ENCODE data around the gene WAS. TPM values are rescaled to one million over a fixed set of nuclear protein-coding genes. Genes with fewer than 3 reads are reported as not detected.

Gene WAS
- total and polyA plus RNA-seq, 2 of the 8 experiments (the other 6 are each of a cell fraction or from before 2014, with no cell fraction given), result 0.63 to 0.65 TPM

DNA sequence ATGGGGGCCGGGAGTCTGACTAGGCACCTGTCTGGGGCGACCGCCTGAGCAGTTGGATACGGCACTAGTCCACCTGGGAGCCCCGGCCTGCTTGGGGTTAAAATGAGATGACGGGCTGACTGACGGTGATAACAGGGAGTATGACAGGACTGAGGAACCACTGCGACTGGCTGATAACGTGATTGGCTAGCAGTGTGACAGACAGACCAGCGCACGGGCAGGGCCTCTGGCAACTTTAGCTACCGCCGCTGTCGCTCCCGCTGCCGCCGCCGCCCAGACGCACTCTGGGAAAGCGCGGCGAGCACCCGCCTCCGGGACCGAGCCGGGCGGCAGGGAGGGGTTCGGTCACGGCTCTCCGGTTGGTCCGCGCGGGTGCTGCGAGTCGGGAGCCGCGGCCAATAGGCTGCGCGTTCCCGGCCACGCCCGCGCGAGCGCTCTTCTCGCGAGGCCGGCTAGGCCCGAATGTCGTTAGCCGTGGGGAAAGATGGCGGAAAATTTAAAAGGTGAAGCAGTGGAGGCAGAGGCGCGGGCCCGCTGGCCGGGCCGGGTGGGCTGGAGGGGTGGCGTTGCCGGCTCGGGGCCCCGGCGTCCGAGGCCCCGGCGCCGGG lies 12.8 kb downstream of the WAS start, which contains the start of gene SUV39H1 (continued):
- TF ChIP-seq, protein P1, sequence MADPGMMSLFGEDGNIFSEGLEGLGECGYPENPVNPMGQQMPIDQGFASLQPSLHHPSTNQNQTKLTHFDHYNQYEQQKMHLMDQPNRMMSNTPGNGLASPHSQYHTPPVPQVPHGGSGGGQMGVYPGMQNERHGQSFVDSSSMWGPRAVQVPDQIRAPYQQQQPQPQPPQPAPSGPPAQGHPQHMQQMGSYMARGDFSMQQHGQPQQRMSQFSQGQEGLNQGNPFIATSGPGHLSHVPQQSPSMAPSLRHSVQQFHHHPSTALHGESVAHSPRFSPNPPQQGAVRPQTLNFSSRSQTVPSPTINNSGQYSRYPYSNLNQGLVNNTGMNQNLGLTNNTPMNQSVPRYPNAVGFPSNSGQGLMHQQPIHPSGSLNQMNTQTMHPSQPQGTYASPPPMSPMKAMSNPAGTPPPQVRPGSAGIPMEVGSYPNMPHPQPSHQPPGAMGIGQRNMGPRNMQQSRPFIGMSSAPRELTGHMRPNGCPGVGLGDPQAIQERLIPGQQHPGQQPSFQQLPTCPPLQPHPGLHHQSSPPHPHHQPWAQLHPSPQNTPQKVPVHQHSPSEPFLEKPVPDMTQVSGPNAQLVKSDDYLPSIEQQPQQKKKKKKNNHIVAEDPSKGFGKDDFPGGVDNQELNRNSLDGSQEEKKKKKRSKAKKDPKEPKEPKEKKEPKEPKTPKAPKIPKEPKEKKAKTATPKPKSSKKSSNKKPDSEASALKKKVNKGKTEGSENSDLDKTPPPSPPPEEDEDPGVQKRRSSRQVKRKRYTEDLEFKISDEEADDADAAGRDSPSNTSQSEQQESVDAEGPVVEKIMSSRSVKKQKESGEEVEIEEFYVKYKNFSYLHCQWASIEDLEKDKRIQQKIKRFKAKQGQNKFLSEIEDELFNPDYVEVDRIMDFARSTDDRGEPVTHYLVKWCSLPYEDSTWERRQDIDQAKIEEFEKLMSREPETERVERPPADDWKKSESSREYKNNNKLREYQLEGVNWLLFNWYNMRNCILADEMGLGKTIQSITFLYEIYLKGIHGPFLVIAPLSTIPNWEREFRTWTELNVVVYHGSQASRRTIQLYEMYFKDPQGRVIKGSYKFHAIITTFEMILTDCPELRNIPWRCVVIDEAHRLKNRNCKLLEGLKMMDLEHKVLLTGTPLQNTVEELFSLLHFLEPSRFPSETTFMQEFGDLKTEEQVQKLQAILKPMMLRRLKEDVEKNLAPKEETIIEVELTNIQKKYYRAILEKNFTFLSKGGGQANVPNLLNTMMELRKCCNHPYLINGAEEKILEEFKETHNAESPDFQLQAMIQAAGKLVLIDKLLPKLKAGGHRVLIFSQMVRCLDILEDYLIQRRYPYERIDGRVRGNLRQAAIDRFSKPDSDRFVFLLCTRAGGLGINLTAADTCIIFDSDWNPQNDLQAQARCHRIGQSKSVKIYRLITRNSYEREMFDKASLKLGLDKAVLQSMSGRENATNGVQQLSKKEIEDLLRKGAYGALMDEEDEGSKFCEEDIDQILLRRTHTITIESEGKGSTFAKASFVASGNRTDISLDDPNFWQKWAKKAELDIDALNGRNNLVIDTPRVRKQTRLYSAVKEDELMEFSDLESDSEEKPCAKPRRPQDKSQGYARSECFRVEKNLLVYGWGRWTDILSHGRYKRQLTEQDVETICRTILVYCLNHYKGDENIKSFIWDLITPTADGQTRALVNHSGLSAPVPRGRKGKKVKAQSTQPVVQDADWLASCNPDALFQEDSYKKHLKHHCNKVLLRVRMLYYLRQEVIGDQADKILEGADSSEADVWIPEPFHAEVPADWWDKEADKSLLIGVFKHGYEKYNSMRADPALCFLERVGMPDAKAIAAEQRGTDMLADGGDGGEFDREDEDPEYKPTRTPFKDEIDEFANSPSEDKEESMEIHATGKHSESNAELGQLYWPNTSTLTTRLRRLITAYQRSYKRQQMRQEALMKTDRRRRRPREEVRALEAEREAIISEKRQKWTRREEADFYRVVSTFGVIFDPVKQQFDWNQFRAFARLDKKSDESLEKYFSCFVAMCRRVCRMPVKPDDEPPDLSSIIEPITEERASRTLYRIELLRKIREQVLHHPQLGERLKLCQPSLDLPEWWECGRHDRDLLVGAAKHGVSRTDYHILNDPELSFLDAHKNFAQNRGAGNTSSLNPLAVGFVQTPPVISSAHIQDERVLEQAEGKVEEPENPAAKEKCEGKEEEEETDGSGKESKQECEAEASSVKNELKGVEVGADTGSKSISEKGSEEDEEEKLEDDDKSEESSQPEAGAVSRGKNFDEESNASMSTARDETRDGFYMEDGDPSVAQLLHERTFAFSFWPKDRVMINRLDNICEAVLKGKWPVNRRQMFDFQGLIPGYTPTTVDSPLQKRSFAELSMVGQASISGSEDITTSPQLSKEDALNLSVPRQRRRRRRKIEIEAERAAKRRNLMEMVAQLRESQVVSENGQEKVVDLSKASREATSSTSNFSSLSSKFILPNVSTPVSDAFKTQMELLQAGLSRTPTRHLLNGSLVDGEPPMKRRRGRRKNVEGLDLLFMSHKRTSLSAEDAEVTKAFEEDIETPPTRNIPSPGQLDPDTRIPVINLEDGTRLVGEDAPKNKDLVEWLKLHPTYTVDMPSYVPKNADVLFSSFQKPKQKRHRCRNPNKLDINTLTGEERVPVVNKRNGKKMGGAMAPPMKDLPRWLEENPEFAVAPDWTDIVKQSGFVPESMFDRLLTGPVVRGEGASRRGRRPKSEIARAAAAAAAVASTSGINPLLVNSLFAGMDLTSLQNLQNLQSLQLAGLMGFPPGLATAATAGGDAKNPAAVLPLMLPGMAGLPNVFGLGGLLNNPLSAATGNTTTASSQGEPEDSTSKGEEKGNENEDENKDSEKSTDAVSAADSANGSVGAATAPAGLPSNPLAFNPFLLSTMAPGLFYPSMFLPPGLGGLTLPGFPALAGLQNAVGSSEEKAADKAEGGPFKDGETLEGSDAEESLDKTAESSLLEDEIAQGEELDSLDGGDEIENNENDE (IDR thresholded peaks at IDR 0.05; ENCODE audit: insufficient replicate concordance, low read length), result no peak
- TF ChIP-seq SUZ12 (IDR thresholded peaks at IDR 0.05; ENCODE audit: low read length) (no peak), GTF2F1 (IDR thresholded peaks at IDR 0.05; ENCODE audit: borderline replicate concordance, low read depth, low read length) (no peak), HDAC2 (IDR thresholded peaks at IDR 0.05; ENCODE audit: borderline replicate concordance in 1 of 2, low read depth in 2 of 2, low read length in 2 of 2) (no peak), ASH2L (IDR thresholded peaks at IDR 0.05; ENCODE audit: low read length) (peak; percentile 24), SIX5 (IDR thresholded peaks at IDR 0.05; ENCODE audit: low read depth, low read length) (no peak), BRCA1 (IDR thresholded peaks at IDR 0.05; ENCODE audit: low read depth, low read length) (peak; percentile 72), SAP30 (IDR thresholded peaks at IDR 0.05; ENCODE audit: insufficient read depth, insufficient replicate concordance, low read length) (peak; percentile 60), CHD1 (IDR thresholded peaks at IDR 0.05; ENCODE audit: low read depth, low read length) (no peak)

Measured in H1 (cell line).